Measurements from ENCODE around the gene UBASH3A.

DNA sequence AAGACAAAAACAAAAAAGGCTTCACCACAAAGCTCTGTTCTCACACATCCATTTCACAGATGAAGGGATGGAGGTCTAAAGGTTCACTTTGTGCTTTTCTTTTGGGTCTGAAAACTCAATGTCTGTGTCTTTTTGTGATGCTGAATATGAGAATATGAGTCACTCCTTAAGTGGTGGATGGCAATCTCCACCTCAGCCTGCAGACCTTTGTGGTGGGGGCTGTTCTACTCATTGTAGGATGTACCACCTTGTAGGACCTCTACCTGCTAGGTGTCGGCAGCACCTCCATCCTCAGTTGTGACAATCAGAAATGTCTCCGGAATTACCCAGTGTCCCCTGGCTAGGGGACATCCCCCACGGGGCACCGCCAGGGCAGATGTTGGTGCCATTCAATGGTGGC is 42.8 kb downstream of the UBASH3A start:
- TF ChIP-seq, protein P1, sequence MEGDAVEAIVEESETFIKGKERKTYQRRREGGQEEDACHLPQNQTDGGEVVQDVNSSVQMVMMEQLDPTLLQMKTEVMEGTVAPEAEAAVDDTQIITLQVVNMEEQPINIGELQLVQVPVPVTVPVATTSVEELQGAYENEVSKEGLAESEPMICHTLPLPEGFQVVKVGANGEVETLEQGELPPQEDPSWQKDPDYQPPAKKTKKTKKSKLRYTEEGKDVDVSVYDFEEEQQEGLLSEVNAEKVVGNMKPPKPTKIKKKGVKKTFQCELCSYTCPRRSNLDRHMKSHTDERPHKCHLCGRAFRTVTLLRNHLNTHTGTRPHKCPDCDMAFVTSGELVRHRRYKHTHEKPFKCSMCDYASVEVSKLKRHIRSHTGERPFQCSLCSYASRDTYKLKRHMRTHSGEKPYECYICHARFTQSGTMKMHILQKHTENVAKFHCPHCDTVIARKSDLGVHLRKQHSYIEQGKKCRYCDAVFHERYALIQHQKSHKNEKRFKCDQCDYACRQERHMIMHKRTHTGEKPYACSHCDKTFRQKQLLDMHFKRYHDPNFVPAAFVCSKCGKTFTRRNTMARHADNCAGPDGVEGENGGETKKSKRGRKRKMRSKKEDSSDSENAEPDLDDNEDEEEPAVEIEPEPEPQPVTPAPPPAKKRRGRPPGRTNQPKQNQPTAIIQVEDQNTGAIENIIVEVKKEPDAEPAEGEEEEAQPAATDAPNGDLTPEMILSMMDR (IDR thresholded peaks at IDR 0.05): no peak
- no peak for TF ChIP-seq POLR2A (IDR thresholded peaks at IDR 0.05)

All from Peyer's patch (tissue), 4 donors.